Measurements from ENCODE around the gene SMC3.
"Not testable (repeated sequence)": the region's sequence is repeated elsewhere in the genome, so short reads cannot be mapped to it uniquely, and the experiment has no call there.

Gene SMC3

GRCh38 chr10:110634527-110635209, 67.2 kb downstream of the SMC3 start:
- no peak overlapping the region for H3K4me3 Mint-ChIP-seq
- peak overlapping the region in 2 of 3 experiments; percentile 9 to 46 for H3K27ac Mint-ChIP-seq
- H3K9me3 Mint-ChIP-seq = no peaks in the 10 kb centered on the region
- TF ChIP-seq, protein P1, sequence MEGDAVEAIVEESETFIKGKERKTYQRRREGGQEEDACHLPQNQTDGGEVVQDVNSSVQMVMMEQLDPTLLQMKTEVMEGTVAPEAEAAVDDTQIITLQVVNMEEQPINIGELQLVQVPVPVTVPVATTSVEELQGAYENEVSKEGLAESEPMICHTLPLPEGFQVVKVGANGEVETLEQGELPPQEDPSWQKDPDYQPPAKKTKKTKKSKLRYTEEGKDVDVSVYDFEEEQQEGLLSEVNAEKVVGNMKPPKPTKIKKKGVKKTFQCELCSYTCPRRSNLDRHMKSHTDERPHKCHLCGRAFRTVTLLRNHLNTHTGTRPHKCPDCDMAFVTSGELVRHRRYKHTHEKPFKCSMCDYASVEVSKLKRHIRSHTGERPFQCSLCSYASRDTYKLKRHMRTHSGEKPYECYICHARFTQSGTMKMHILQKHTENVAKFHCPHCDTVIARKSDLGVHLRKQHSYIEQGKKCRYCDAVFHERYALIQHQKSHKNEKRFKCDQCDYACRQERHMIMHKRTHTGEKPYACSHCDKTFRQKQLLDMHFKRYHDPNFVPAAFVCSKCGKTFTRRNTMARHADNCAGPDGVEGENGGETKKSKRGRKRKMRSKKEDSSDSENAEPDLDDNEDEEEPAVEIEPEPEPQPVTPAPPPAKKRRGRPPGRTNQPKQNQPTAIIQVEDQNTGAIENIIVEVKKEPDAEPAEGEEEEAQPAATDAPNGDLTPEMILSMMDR (IDR thresholded peaks at IDR 0.05; ENCODE audit: unreplicated experiment in 3 of 3) = no peak
- peaks cover 13% of the 10 kb centered on the region for H3K27me3 Mint-ChIP-seq (ENCODE audit: low read depth)
- peaks cover 32% of the 10 kb centered on the region for H3K4me1 Mint-ChIP-seq
- H3K36me3 Mint-ChIP-seq (ENCODE audit: low read depth) = no peaks in the 10 kb centered on the region

GRCh38 chr10:110636572-110636931, 69.1 kb downstream of the SMC3 start:
- Mint-ChIP-seq H3K4me1 (peaks cover 35% of the 10 kb centered on the region), H3K9me3 (no peaks in the 10 kb centered on the region), H3K27ac (no peak overlapping the region), H3K36me3 (ENCODE audit: low read depth) (no peaks in the 10 kb centered on the region), H3K27me3 (ENCODE audit: low read depth) (peaks cover 27% of the 10 kb centered on the region), H3K4me3 (no peak overlapping the region)
- TF ChIP-seq, protein P1 (IDR thresholded peaks at IDR 0.05; ENCODE audit: unreplicated experiment in 3 of 3) = no peak

DNA sequence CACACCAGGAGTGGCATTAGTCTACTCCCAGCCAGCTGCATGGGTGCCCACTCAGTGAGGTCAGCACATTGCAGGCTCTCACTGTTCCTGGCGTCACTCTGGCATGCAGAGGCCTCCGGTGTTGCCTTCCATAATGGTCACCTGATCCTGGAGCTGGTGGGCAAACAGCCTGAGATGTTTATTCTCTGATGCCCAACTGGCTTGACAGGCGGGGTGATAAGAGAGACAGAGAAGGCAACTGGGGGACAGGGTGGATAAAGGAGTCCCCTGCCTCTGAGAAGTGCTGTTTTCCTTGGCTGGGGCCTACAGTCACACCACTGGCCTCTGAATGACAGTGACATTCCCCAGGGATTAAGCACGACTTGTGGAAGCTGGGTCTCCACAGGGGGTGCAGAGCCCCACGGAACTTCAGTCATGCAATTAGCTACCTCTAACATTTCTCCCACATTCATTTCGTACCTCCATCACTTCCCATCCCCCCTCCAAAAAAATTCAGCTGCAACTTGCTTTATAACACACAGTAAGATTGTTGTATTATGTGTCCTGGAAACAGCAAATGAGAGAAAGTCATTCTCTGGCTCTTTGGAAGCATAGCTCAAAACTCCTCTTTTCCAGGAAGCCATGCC, 69.5 kb downstream of the SMC3 start:
- TF ChIP-seq, protein P1 (IDR thresholded peaks at IDR 0.05; ENCODE audit: unreplicated experiment in 3 of 3) = no peak
- H3K9me3 Mint-ChIP-seq = no peaks in the 10 kb centered on the region
- peaks cover 37% of the 10 kb centered on the region for H3K4me1 Mint-ChIP-seq
- H3K4me3 Mint-ChIP-seq = no peak overlapping the region
- peak overlapping the region in 1 of 3 experiments; percentile 3 for H3K27ac Mint-ChIP-seq
- peaks cover 32% of the 10 kb centered on the region for H3K27me3 Mint-ChIP-seq (ENCODE audit: low read depth)
- H3K36me3 Mint-ChIP-seq (ENCODE audit: low read depth) = no peaks in the 10 kb centered on the region

GRCh38 chr10:110637558-110638053, 70.1 kb downstream of the SMC3 start:
- no peaks in the 10 kb centered on the region for H3K9me3 Mint-ChIP-seq
- H3K36me3 Mint-ChIP-seq (ENCODE audit: low read depth) = no peaks in the 10 kb centered on the region
- TF ChIP-seq, protein P1 (IDR thresholded peaks at IDR 0.05; ENCODE audit: unreplicated experiment in 3 of 3) = no peak
- peak overlapping the region in 1 of 3 experiments; percentile 3 for H3K27ac Mint-ChIP-seq
- peaks cover 43% of the 10 kb centered on the region for H3K4me1 Mint-ChIP-seq
- peaks cover 37% of the 10 kb centered on the region for H3K27me3 Mint-ChIP-seq (ENCODE audit: low read depth)
- no peak overlapping the region for H3K4me3 Mint-ChIP-seq

GRCh38 chr10:110638319-110638718, 70.8 kb downstream of the SMC3 start:
- Mint-ChIP-seq H3K27me3 (ENCODE audit: low read depth) (peaks cover 44% of the 10 kb centered on the region), H3K4me3 (no peak overlapping the region), H3K9me3 (no peaks in the 10 kb centered on the region), H3K4me1 (peaks cover 50% of the 10 kb centered on the region), H3K27ac (no peak overlapping the region), H3K36me3 (ENCODE audit: low read depth) (no peaks in the 10 kb centered on the region)
- TF ChIP-seq, protein P1 (IDR thresholded peaks at IDR 0.05; ENCODE audit: unreplicated experiment in 3 of 3) = no peak

GRCh38 chr10:110639046-110639445, 71.6 kb downstream of the SMC3 start:
- H3K9me3 Mint-ChIP-seq; H3K36me3 Mint-ChIP-seq (ENCODE audit: low read depth); H3K4me3 Mint-ChIP-seq; H3K27ac Mint-ChIP-seq: not testable (repeated sequence)
- H3K4me1 Mint-ChIP-seq = peaks cover 51% of the 10 kb centered on the region
- peaks cover 48% of the 10 kb centered on the region for H3K27me3 Mint-ChIP-seq (ENCODE audit: low read depth)

DNA sequence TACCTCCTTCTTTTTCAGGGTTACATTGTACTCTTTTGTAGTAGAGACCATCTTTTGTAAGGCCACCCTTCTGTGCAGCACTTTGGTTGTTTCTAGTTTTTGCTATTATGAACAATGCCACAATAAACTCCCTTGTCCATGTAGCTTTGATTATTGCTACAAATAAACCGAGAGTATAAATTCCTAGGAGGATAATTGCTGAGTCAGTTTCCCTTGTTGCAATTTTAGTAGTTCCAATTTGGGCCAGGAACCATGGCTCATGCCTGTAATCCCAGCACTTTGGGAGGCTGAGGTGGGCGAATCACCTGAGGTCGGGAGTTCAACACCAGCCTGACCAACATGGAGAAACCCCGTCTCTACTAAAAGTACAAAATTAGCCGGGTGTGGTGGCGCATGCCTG, 72.4 kb downstream of the SMC3 start:
- not testable (repeated sequence) for H3K9me3 Mint-ChIP-seq; H3K27ac Mint-ChIP-seq; H3K36me3 Mint-ChIP-seq (ENCODE audit: low read depth); H3K4me3 Mint-ChIP-seq
- Mint-ChIP-seq H3K4me1 (peaks cover 50% of the 10 kb centered on the region), H3K27me3 (ENCODE audit: low read depth) (peaks cover 53% of the 10 kb centered on the region)

Data from nephron (organoid).